ENCODE data around the gene PRKN. TPM values are rescaled to one million over a fixed set of nuclear protein-coding genes. Genes with fewer than 3 reads are reported as not detected.

PRKN gene
- total RNA-seq, 1 experiment from 2014 or later, result 1.2 TPM

DNA sequence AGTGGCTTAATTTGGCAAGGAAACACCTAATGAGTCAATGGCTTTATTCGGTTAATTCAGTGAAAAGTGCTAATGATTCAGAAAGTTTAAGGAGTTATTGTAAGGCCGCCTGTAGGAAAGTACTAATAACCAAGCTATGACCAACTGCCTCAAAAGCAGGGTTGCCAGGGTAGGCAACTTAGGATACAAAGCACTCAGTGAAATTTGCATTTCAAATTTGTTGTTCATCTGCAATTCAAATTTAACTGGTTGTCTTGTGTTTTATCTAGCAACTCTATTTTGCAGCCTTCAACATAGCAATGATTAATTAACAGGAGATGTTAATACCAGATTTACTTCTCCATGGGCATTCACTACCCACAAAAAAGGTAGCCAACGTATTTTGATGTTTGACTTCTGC lies 412.3 kb downstream of the PRKN start:
- TF ChIP-seq EZH2 (IDR thresholded peaks at IDR 0.05; ENCODE audit: borderline replicate concordance, low read depth, low read length, poor library complexity, severe bottlenecking), result no peak
- TF ChIP-seq, protein P1, sequence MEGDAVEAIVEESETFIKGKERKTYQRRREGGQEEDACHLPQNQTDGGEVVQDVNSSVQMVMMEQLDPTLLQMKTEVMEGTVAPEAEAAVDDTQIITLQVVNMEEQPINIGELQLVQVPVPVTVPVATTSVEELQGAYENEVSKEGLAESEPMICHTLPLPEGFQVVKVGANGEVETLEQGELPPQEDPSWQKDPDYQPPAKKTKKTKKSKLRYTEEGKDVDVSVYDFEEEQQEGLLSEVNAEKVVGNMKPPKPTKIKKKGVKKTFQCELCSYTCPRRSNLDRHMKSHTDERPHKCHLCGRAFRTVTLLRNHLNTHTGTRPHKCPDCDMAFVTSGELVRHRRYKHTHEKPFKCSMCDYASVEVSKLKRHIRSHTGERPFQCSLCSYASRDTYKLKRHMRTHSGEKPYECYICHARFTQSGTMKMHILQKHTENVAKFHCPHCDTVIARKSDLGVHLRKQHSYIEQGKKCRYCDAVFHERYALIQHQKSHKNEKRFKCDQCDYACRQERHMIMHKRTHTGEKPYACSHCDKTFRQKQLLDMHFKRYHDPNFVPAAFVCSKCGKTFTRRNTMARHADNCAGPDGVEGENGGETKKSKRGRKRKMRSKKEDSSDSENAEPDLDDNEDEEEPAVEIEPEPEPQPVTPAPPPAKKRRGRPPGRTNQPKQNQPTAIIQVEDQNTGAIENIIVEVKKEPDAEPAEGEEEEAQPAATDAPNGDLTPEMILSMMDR (conservative IDR thresholded peaks at IDR 0.05; ENCODE audit: low read depth, low read length), result no peak
- POLR2A ChIA-PET (ENCODE audit: low non-redundant PET), result no interaction called here
- BruUV-seq (replicated peaks), result no TSS peak
- CTCF ChIA-PET, result no interaction called here
- H3K9me3 ChIP-seq (ENCODE audit: low read depth, low read length, poor library complexity, severe bottlenecking), result peaks cover 9% of the 10 kb centered on the region
- intact Hi-C loops (cut with micrococcal nuclease; ENCODE audit: unreplicated experiment), result no loop called here
- no peak for DNase-seq (ENCODE audit: low spot score)
- no peaks in the 10 kb centered on the region for H3K4me1 ChIP-seq (ENCODE audit: insufficient read depth, low read length, poor library complexity, severe bottlenecking)
- H3K27ac ChIP-seq (ENCODE audit: low read depth, low read length, poor library complexity, severe bottlenecking), result no peak overlapping the region
- H3K36me3 ChIP-seq (ENCODE audit: insufficient read depth, low read length, poor library complexity, severe bottlenecking), result no peaks in the 10 kb centered on the region
- no peaks in the 10 kb centered on the region for H3K27me3 ChIP-seq (replicated peaks; ENCODE audit: insufficient read depth, low read depth, low read length, poor library complexity)
- no peak overlapping the region for H3K4me3 ChIP-seq (ENCODE audit: low read depth, low read length, poor library complexity, severe bottlenecking)

DNA sequence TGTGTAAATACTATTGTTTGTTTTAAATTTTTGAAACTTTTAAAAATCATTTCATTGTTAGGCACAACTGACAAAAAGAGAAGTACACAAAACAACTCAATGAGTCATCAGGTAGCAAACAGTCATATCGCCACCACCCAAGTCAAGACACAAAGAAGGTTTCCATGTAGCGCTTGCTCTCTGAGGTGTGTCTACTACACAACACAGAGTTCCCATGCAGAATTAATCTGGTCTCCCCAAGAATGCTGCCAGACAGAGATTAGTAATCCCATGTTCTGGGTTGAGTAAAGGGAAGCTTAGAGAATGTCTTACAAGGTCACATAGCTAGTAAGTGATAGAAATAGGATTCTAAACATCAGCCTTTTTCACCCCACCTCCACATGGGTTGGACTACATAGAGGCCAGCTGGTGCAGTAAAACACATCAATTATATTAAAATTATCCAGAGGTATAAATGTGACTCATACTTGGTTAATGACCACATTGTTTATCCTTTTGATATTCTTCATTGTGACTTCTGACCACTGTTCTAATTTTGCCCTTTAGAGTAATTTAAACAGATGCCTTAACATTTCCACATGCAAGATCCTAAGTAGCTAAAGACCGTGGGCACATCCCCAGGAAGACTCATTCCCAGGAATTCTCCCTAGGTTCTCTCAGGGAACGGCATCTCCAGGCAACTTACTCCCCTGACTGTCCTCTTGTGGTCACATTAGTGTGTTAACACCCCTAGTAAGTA lies 413.5 kb downstream of the PRKN start:
- ChIA-PET POLR2A (ENCODE audit: low non-redundant PET) (no interaction called here), CTCF (no interaction called here)
- Histone ChIP-seq H3K4me3 (ENCODE audit: low read depth, low read length, poor library complexity, severe bottlenecking) (no peak overlapping the region), H3K27ac (ENCODE audit: low read depth, low read length, poor library complexity, severe bottlenecking) (no peak overlapping the region), H3K36me3 (ENCODE audit: insufficient read depth, low read length, poor library complexity, severe bottlenecking) (no peaks in the 10 kb centered on the region), H3K27me3 (replicated peaks; ENCODE audit: insufficient read depth, low read depth, low read length, poor library complexity) (no peaks in the 10 kb centered on the region), H3K9me3 (ENCODE audit: low read depth, low read length, poor library complexity, severe bottlenecking) (peaks cover 8% of the 10 kb centered on the region), H3K4me1 (ENCODE audit: insufficient read depth, low read length, poor library complexity, severe bottlenecking) (no peaks in the 10 kb centered on the region)
- no peak for DNase-seq (ENCODE audit: low spot score)
- intact Hi-C loops (cut with micrococcal nuclease; ENCODE audit: unreplicated experiment), result no loop called here
- TF ChIP-seq, protein P1 (conservative IDR thresholded peaks at IDR 0.05; ENCODE audit: low read depth, low read length), result no peak
- no peak for TF ChIP-seq EZH2 (IDR thresholded peaks at IDR 0.05; ENCODE audit: borderline replicate concordance, low read depth, low read length, poor library complexity, severe bottlenecking)
- no TSS peak for BruUV-seq (replicated peaks)

DNA sequence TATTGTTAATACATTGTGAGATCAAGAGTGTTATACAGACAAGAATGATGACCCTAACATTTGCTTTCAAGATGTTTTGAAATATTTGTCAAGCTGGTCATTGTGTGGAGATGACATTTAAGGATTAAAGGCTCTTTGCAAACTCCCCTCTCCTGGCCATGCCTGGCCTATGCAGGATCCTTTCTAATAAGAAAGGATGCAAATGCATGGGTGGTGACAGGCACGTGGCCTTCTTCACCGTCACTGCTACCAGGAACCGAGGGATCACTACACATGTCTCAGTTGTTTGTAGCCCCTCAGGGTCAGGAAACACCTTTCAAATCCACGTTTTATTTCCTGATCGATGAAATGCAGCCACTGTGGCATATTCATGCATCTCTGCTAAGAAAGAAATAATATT lies 419.7 kb downstream of the PRKN start:
- DNase-seq (ENCODE audit: low spot score), result no peak
- H3K9me3 ChIP-seq (ENCODE audit: low read depth, low read length, poor library complexity, severe bottlenecking), result peaks cover 4% of the 10 kb centered on the region
- ChIA-PET CTCF (no interaction called here), POLR2A (ENCODE audit: low non-redundant PET) (no interaction called here)
- no peak for TF ChIP-seq EZH2 (IDR thresholded peaks at IDR 0.05; ENCODE audit: borderline replicate concordance, low read depth, low read length, poor library complexity, severe bottlenecking)
- TF ChIP-seq, protein P1 (conservative IDR thresholded peaks at IDR 0.05; ENCODE audit: low read depth, low read length), result no peak
- no peaks in the 10 kb centered on the region for H3K36me3 ChIP-seq (ENCODE audit: insufficient read depth, low read length, poor library complexity, severe bottlenecking)
- no peak overlapping the region for H3K4me3 ChIP-seq (ENCODE audit: low read depth, low read length, poor library complexity, severe bottlenecking)
- H3K27ac ChIP-seq (ENCODE audit: low read depth, low read length, poor library complexity, severe bottlenecking), result no peak overlapping the region
- intact Hi-C loops (cut with micrococcal nuclease; ENCODE audit: unreplicated experiment), result no loop called here
- BruUV-seq (replicated peaks), result no TSS peak
- H3K4me1 ChIP-seq (ENCODE audit: insufficient read depth, low read length, poor library complexity, severe bottlenecking), result no peaks in the 10 kb centered on the region
- H3K27me3 ChIP-seq (replicated peaks; ENCODE audit: insufficient read depth, low read depth, low read length, poor library complexity), result no peaks in the 10 kb centered on the region

Measured in A673 (cell line).